ENCODE data around the gene CCDC197. TPM values are rescaled to one million over a fixed set of nuclear protein-coding genes. Genes with fewer than 3 reads are reported as not detected.

The CCDC197 gene
- total RNA-seq, 1 donor from 2014 or later = not detected

GRCh38 chr14:94048691-94049624 is 51.9 kb downstream of the CCDC197 start:
- DNase-seq = no peak
- Histone ChIP-seq H3K4me3 (no peak overlapping the region), H3K4me1 (no peaks in the 10 kb centered on the region), H3K9me3 (no peaks in the 10 kb centered on the region), H3K36me3 (peaks cover 95% of the 10 kb centered on the region), H3K27me3 (no peaks in the 10 kb centered on the region), H3K27ac (no peak overlapping the region)
- no peak for TF ChIP-seq CTCF (IDR thresholded peaks at IDR 0.05)
- intact Hi-C loops (cut with DNase I) = no loop called here
- ATAC-seq = no peak

GRCh38 chr14:94049625-94050023 is 52.5 kb downstream of the CCDC197 start:
- Histone ChIP-seq H3K36me3 (peaks cover 98% of the 10 kb centered on the region), H3K27me3 (no peaks in the 10 kb centered on the region), H3K4me3 (no peak overlapping the region), H3K27ac (no peak overlapping the region), H3K4me1 (no peaks in the 10 kb centered on the region), H3K9me3 (no peaks in the 10 kb centered on the region)
- no peak for DNase-seq
- intact Hi-C loops (cut with DNase I) = no loop called here
- ATAC-seq = no peak
- no peak for TF ChIP-seq CTCF (IDR thresholded peaks at IDR 0.05)

GRCh38 chr14:94050231-94050880 is 53.3 kb downstream of the CCDC197 start:
- intact Hi-C loops (cut with DNase I) = no loop called here
- H3K36me3 ChIP-seq = peaks cover 100% of the 10 kb centered on the region
- ATAC-seq = peak; percentile 53

DNA sequence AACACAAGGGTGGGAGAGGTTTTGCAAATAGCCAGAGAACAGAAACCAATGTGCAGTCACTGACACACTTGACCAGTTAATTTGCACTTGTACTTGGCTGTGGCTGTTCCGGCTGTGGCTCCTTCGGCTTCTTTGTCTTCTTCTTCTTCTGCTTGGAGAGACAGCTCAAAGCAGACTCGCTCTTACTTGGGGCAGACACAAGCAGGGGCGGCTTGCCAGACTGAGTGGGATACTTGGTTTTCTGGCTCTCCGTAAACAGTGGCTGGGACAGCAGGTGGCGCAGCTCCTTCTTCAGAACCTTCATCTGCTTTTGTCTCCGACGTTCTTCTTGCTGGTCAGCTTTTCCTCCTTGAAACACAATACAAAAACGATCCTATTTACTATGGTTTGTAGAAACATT is 54.0 kb downstream of the CCDC197 start:
- Histone ChIP-seq H3K27ac (no peak overlapping the region), H3K4me3 (no peak overlapping the region), H3K36me3 (peaks cover 100% of the 10 kb centered on the region), H3K4me1 (no peaks in the 10 kb centered on the region), H3K27me3 (no peaks in the 10 kb centered on the region), H3K9me3 (no peaks in the 10 kb centered on the region)
- TF ChIP-seq CTCF (IDR thresholded peaks at IDR 0.05) = no peak
- DNase-seq (no peak), ATAC-seq (no peak)
- intact Hi-C loops (cut with DNase I) = no loop called here

More at GRCh38 chr14:94050231-94050880, 53.3 kb downstream of the CCDC197 start:
- Histone ChIP-seq H3K4me1 (no peaks in the 10 kb centered on the region), H3K4me3 (no peak overlapping the region), H3K27me3 (no peaks in the 10 kb centered on the region), H3K27ac (no peak overlapping the region), H3K9me3 (no peaks in the 10 kb centered on the region)
- TF ChIP-seq CTCF (IDR thresholded peaks at IDR 0.05) = no peak
- peak; percentile 67 for DNase-seq

DNA sequence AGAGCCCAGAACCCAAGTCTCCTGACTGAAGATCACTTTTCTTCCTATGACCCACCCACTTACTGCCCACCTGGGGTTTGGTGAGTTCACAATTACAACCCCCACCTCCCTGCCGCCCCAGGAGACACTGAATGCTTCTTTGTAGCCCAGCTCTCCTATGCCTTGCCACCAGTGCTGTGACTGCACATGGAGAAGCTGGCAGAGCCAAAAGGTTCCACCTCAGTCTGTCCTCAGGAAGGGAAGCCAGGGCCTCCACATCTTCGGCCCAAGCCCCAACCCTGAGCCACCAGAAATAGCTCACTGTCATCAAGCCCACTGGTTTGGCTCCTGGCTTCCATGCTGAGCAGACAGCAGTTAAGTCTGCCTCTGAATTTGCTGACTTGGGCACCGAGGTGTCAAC is 54.7 kb downstream of the CCDC197 start:
- ATAC-seq (no peak), DNase-seq (peak; percentile 38)
- Histone ChIP-seq H3K36me3 (peaks cover 100% of the 10 kb centered on the region), H3K4me3 (no peak overlapping the region), H3K4me1 (peaks cover under 1% of the 10 kb centered on the region), H3K27ac (no peak overlapping the region), H3K27me3 (no peaks in the 10 kb centered on the region), H3K9me3 (no peaks in the 10 kb centered on the region)
- intact Hi-C loops (cut with DNase I) = no loop called here
- TF ChIP-seq CTCF (IDR thresholded peaks at IDR 0.05) = no peak

Measured in upper lobe of right lung (tissue), 1 donor.